HEK293 (cell line): ENCODE measurements around the gene CCDC183.
A peak's percentile ranks its signal among the peaks of the same experiment; 100 is the strongest.

Experiments
- CTCF ChIA-PET: fragments of 350-600 bp; formaldehyde crosslinking; extraction: SDS; loops from one replicate; lab custom pipeline; 2021; ENCODE audit warnings: antibody characterized with exemption; lab: Yijun Ruan, JAX
- POLR2A ChIA-PET: fragments of 300-600 bp; formaldehyde crosslinking; extraction: SDS; loops from one replicate; lab custom pipeline; 2020; ENCODE audit warnings: antibody characterized with exemption, inconsistent platforms; lab: Yijun Ruan, JAX
- H3K27ac ChIP-seq: fragments of 200-500 bp; sonication (Bioruptor generic); 2 replicates; pipeline ENCODE4 v1.5.1; 2014; ENCODE audit warnings: low read depth, low read length, control low read depth, inconsistent platforms; ENCODE audit errors: extremely low read depth
- H3K36me3 ChIP-seq, 2 experiments: fragments of 200-500 bp in 1 of 2; sonication (Bioruptor generic) in 1 of 2; 1 replicate in 1 of 2; 2 replicates in 1 of 2; pipeline ENCODE4 v1.5.1; 2014 to 2017; ENCODE audit warnings: inconsistent platforms in 2 of 2, low read length in 2 of 2; ENCODE audit not compliant: control insufficient read depth in 2 of 2, insufficient read depth in 1 of 2
- H3K4me1 ChIP-seq: fragments of 200-500 bp; sonication (Bioruptor generic); 2 replicates; pipeline ENCODE4 v1.5.1; 2014; ENCODE audit warnings: mild to moderate bottlenecking, low read length, inconsistent platforms; ENCODE audit not compliant: control insufficient read depth, insufficient read depth
- H3K4me3 ChIP-seq: 2 replicates; pipeline ENCODE4 v1.5.1; 2011; ENCODE audit warnings: low read depth, mild to moderate bottlenecking, control low read depth, low read length, moderate library complexity
- H3K9me3 ChIP-seq: fragments of 200-500 bp; sonication (Bioruptor generic); 2 replicates; pipeline ENCODE4 v1.5.1; 2014; ENCODE audit warnings: low read depth, low read length, inconsistent platforms; ENCODE audit not compliant: control insufficient read depth, insufficient read depth
- BCL11A ChIP-seq: fragments of 450-650 bp; formaldehyde crosslinking; IDR thresholded peaks from 2 replicates; pipeline ENCODE4 v1.5.1; 2016; ENCODE audit warnings: low read depth, missing biosample characterization, missing genetic modification characterization
- GLIS1 ChIP-seq: fragments of 450-650 bp; formaldehyde crosslinking; IDR thresholded peaks from 2 replicates; pipeline ENCODE4 v1.5.1; 2016; ENCODE audit warnings: missing biosample characterization, missing genetic modification characterization
- GLIS2 ChIP-seq: fragments of 450-650 bp; formaldehyde crosslinking; IDR thresholded peaks from 2 replicates; pipeline ENCODE4 v1.5.1; 2016; ENCODE audit warnings: missing biosample characterization, missing genetic modification characterization
- KLF10 ChIP-seq: fragments of 450-650 bp; IDR thresholded peaks from 2 replicates; pipeline ENCODE4 v1.5.1; 2018; ENCODE audit warnings: missing biosample characterization, mild to moderate bottlenecking, missing genetic modification characterization
- KLF7 ChIP-seq: fragments of 450-650 bp; formaldehyde crosslinking; IDR thresholded peaks from 2 replicates; pipeline ENCODE4 v1.5.1; 2016; ENCODE audit warnings: missing biosample characterization, missing genetic modification characterization, borderline replicate concordance
- KLF8 ChIP-seq: fragments of 450-650 bp; formaldehyde crosslinking; IDR thresholded peaks from 2 replicates; pipeline ENCODE4 v1.5.1; 2016; ENCODE audit warnings: missing biosample characterization, missing genetic modification characterization
- KLF9 ChIP-seq: fragments of 450-650 bp; formaldehyde crosslinking; IDR thresholded peaks from 2 replicates; pipeline ENCODE4 v1.5.1; 2016; ENCODE audit warnings: missing biosample characterization, missing genetic modification characterization, low read depth
- MEIS1 ChIP-seq: sonication (generic); formaldehyde crosslinking; IDR thresholded peaks from 2 replicates; pipeline ENCODE4 v1.8.1; 2022; ENCODE audit warnings: missing genetic modification reagents, mild to moderate bottlenecking, borderline replicate concordance
- PATZ1 ChIP-seq: fragments of 450-650 bp; formaldehyde crosslinking; IDR thresholded peaks from 2 replicates; pipeline ENCODE4 v1.5.1; 2016; ENCODE audit warnings: missing biosample characterization, missing genetic modification characterization
- SP2 ChIP-seq: fragments of 450-650 bp; formaldehyde crosslinking; IDR thresholded peaks from 2 replicates; pipeline ENCODE4 v1.5.1; 2016; ENCODE audit warnings: missing biosample characterization, missing genetic modification characterization
- TRIM28 ChIP-seq: IDR thresholded peaks from 2 replicates; pipeline ENCODE4 v1.6.1; 2011; ENCODE audit warnings: low read length, control low read depth, borderline replicate concordance
- ZBTB1 ChIP-seq: fragments of 450-650 bp; formaldehyde crosslinking; IDR thresholded peaks from 2 replicates; pipeline ENCODE4 v1.5.1; 2016; ENCODE audit warnings: missing biosample characterization, missing genetic modification characterization
- ZFHX2 ChIP-seq: fragments of 450-650 bp; formaldehyde crosslinking; conservative IDR thresholded peaks from 2 replicates; pipeline ENCODE4 v1.5.1; 2016; ENCODE audit warnings: missing biosample characterization, missing genetic modification characterization
- ZFP41 ChIP-seq: fragments of 450-650 bp; formaldehyde crosslinking; IDR thresholded peaks from 2 replicates; pipeline ENCODE4 v1.5.1; 2016; ENCODE audit warnings: missing biosample characterization, missing genetic modification characterization, borderline replicate concordance
- ZNF133 ChIP-seq: fragments of 450-650 bp; formaldehyde crosslinking; IDR thresholded peaks from 2 replicates; pipeline ENCODE4 v1.5.1; 2016; ENCODE audit warnings: missing biosample characterization, missing genetic modification characterization
- ZNF426 ChIP-seq: fragments of 450-650 bp; formaldehyde crosslinking; IDR thresholded peaks from 2 replicates; pipeline ENCODE4 v1.5.1; 2017; ENCODE audit warnings: missing biosample characterization, missing genetic modification characterization, mild to moderate bottlenecking, inconsistent platforms, moderate library complexity
- ZNF488 ChIP-seq: fragments of 450-650 bp; formaldehyde crosslinking; IDR thresholded peaks from 2 replicates; pipeline ENCODE4 v1.5.1; 2016; ENCODE audit warnings: missing biosample characterization, missing genetic modification characterization
- ZNF521 ChIP-seq: fragments of 450-650 bp; formaldehyde crosslinking; IDR thresholded peaks from 2 replicates; pipeline ENCODE4 v1.5.1; 2017; ENCODE audit warnings: missing biosample characterization, mild to moderate bottlenecking, missing genetic modification characterization
- ZNF549 ChIP-seq: fragments of 450-650 bp; IDR thresholded peaks from 2 replicates; pipeline ENCODE4 v1.5.1; 2018; ENCODE audit warnings: missing biosample characterization, missing genetic modification characterization, mild to moderate bottlenecking, inconsistent platforms, moderate library complexity
- ZNF629 ChIP-seq: fragments of 450-650 bp; formaldehyde crosslinking; IDR thresholded peaks from 2 replicates; pipeline ENCODE4 v1.5.1; 2017; ENCODE audit warnings: missing biosample characterization, missing genetic modification characterization
- ZNF658 ChIP-seq: fragments of 450-650 bp; formaldehyde crosslinking; IDR thresholded peaks from 2 replicates; pipeline ENCODE4; 2016; ENCODE audit warnings: missing biosample characterization, missing genetic modification characterization
- ZNF664 ChIP-seq: fragments of 450-650 bp; formaldehyde crosslinking; IDR thresholded peaks from 2 replicates; pipeline ENCODE4 v1.5.1; 2016; ENCODE audit warnings: missing biosample characterization, missing genetic modification characterization
- ZNF677 ChIP-seq: fragments of 450-650 bp; IDR thresholded peaks from 2 replicates; pipeline ENCODE4 v1.5.0; 2018; ENCODE audit warnings: missing biosample characterization, mild to moderate bottlenecking, missing genetic modification characterization, moderate library complexity
- ZNF792 ChIP-seq: fragments of 450-650 bp; formaldehyde crosslinking; IDR thresholded peaks from 2 replicates; pipeline ENCODE4 v1.5.1; 2016; ENCODE audit warnings: missing biosample characterization, missing genetic modification characterization
- ZSCAN30 ChIP-seq: fragments of 450-650 bp; IDR thresholded peaks from 2 replicates; pipeline ENCODE4 v1.5.1; 2018; ENCODE audit warnings: missing biosample characterization, mild to moderate bottlenecking, missing genetic modification characterization, moderate library complexity
- ZXDB ChIP-seq: fragments of 450-650 bp; formaldehyde crosslinking; IDR thresholded peaks from 2 replicates; pipeline ENCODE4 v1.5.1; 2016; ENCODE audit warnings: missing biosample characterization, missing genetic modification characterization
- TF ChIP-seq, protein P1 (sequence below): fragments of 450-650 bp; formaldehyde crosslinking; IDR thresholded peaks from 2 replicates; pipeline ENCODE4 v1.5.1; 2017; ENCODE audit warnings: missing biosample characterization, missing genetic modification characterization

CCDC183 gene

DNA sequence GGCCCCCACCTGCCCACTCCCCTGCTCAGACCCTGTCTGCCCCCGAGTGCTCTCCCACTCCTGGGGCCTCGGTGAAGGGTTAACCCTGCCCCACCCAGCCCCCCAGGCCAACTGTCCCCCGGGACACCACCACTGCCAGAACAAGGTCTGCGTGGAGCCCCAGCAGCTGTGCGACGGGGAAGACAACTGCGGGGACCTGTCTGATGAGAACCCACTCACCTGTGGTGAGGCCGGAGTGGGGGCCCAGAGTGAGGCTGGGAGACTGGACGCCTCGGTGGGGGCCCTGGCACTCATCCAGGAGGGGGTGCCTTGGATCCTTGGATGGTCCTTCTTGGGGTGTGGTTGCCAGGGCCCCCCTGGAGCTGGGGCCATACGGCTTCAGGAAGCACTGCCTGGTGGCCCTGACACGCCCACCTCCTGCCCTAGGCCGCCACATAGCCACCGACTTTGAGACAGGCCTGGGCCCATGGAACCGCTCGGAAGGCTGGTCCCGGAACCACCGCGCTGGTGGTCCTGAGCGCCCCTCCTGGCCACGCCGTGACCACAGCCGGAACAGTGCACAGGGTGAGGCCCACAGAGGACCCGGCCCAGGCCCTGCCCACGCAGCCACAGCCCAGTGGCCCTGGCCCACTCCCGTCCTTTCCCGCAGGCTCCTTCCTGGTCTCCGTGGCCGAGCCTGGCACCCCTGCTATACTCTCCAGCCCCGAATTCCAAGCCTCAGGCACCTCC, 58.1 kb downstream of the CCDC183 start:
- TF ChIP-seq ZFHX2 (tag by site-specific recombination) (peak; percentile 47), MEIS1 (CRISPR knock-in tag) (peak; percentile 28; the same call in 1 of the 2 replicates), KLF8 (peak; percentile 70; the same call in 1 of the 2 replicates), KLF7 (tag by site-specific recombination) (no peak), GLIS1 (tag by site-specific recombination) (peak; percentile 46), ZNF658 (tag by site-specific recombination) (no peak), BCL11A (tag by site-specific recombination) (0 out of 2 replicates have a peak, but pooled peaks have one; percentile 7), KLF10 (tag by site-specific recombination) (peak; percentile 56), PATZ1 (tag by site-specific recombination) (peak; percentile 70), ZXDB (tag by site-specific recombination) (no peak), GLIS2 (tag by site-specific recombination) (peak; percentile 40; the same call in 1 of the 2 replicates), KLF9 (peak; percentile 83), TRIM28 (no peak), SP2 (tag by site-specific recombination) (0 out of 2 replicates have a peak, but pooled peaks have one; percentile 18)
- Histone ChIP-seq H3K9me3 (no peaks in the 10 kb centered on the region), H3K4me1 (0 out of 2 replicates have a peak, but pooled peaks cover 4% of the 10 kb centered on the region), H3K36me3 (peaks cover 0 to 41% of the 10 kb centered on the region in 2 experiments; a peak in 1 of 3 replicates), H3K4me3 (no peak overlapping the region), H3K27ac (no peak overlapping the region)
- ChIA-PET CTCF (interaction anchor here (1.0 kb wide), 1 partner anchor 12 kb away, joined by 3 read pairs; the partner anchor contains the start of gene AJM1), POLR2A (interaction anchor here (1.3 kb wide), 1 partner anchor 12 kb away, joined by 5 read pairs; the partner anchor contains the start of gene EDF1)

- Histone ChIP-seq H3K27ac (no peak overlapping the region), H3K4me3 (no peak overlapping the region), H3K9me3 (no peaks in the 10 kb centered on the region), H3K36me3 (peaks cover 0 to 45% of the 10 kb centered on the region in 2 experiments; a peak in 1 of 3 replicates), H3K4me1 (0 out of 2 replicates have a peak, but pooled peaks cover 2% of the 10 kb centered on the region)
- POLR2A ChIA-PET = interaction anchor here (0.6 to 1.3 kb wide), 2 partner anchors 11 to 1226 kb away, joined by 3 to 5 read pairs; partner anchors contain the start of gene EDF1
- CTCF ChIA-PET = no interaction called here
- TF ChIP-seq PATZ1 (tag by site-specific recombination) = no peak
- TF ChIP-seq ZBTB1 = no peak
- TF ChIP-seq ZNF488 = no peak
- no peak for TF ChIP-seq ZNF664
- TF ChIP-seq KLF7 (tag by site-specific recombination) = no peak
- TF ChIP-seq, protein P1, sequence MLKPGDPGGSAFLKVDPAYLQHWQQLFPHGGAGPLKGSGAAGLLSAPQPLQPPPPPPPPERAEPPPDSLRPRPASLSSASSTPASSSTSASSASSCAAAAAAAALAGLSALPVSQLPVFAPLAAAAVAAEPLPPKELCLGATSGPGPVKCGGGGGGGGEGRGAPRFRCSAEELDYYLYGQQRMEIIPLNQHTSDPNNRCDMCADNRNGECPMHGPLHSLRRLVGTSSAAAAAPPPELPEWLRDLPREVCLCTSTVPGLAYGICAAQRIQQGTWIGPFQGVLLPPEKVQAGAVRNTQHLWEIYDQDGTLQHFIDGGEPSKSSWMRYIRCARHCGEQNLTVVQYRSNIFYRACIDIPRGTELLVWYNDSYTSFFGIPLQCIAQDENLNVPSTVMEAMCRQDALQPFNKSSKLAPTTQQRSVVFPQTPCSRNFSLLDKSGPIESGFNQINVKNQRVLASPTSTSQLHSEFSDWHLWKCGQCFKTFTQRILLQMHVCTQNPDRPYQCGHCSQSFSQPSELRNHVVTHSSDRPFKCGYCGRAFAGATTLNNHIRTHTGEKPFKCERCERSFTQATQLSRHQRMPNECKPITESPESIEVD (tag by site-specific recombination) = no peak
- no peak for TF ChIP-seq ZNF549 (tag by site-specific recombination)
- no peak for TF ChIP-seq ZNF629 (tag by site-specific recombination)
- TF ChIP-seq ZSCAN30 (tag by site-specific recombination) = no peak
- TF ChIP-seq ZFP41 (tag by site-specific recombination) = no peak
- TF ChIP-seq ZNF521 (tag by site-specific recombination) = no peak
- no peak for TF ChIP-seq ZNF133 (tag by site-specific recombination)
- no peak for TF ChIP-seq ZNF426
- no peak for TF ChIP-seq ZNF792
- TF ChIP-seq ZNF677 (tag by site-specific recombination) = no peak
Measured at GRCh38 chr9:136854842-136855460, 58.8 kb downstream of the CCDC183 start.
